Sciatic nerve (tissue), 2 donors: ENCODE measurements around the gene ZFPM1. TPM values are rescaled to one million over a fixed set of nuclear protein-coding genes. Genes with fewer than 3 reads are reported as not detected.
"Not testable (repeated sequence)": the region's sequence is repeated elsewhere in the genome, so short reads cannot be mapped to it uniquely, and the experiment has no call there.

Source experiments
- ATAC-seq: fragments of 200-7000 bp; cut with Tn5 transposase; one replicate; pipeline ENCODE4 v1.9.1; 2020; ENCODE audit warnings: mild to moderate bottlenecking, moderate library complexity
- DNase-seq: peaks from one replicate; pipeline ENCODE4 v3.0.0-alpha.2; 2020; ENCODE audit warnings: low spot score
- intact Hi-C: fragments of 100-400 bp; cut with DNase I; formaldehyde crosslinking; loops from one replicate; pipeline ENCODE4 v1.14.2; 2022
- total RNA-seq: library from RNA; stranded (reverse); fragmentation: NEBNext Ultra II Directional; extraction: Animal tissue kit (Norgen Biotek cat#: 25700); gene quantifications from one replicate; pipeline ENCODE4 v1.2.1, GENCODE V29; 2021
- donor health status: DM: no; HTN: no; CAD: no.
- donor health status: DM: no; HTN: no; CAD: no.

The ZFPM1 gene
- total RNA-seq, 1 donor from 2014 or later: 3.9 TPM

DNA sequence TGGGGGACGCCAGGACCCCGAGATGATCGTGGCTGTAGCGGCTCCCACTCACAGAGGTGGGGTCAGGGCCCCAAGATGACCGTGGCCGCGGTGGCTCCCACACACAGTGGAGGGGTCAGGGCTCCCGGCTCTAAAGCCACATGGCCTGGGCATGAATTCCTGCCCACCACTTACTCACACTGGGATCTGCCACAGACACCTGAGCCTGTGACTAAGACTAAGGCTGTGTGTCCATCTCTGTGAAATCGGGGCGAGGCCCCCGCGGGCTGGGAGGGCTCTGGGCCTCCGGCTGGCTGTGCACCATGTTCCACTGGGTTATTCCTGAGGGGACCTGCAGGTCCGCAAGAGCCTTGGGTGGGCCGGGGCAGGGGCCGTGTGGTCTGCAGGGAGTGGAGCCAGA is 18.5 kb downstream of the ZFPM1 start:
- no peak for DNase-seq
- no peak for ATAC-seq
- intact Hi-C loops: no loop called here

DNA sequence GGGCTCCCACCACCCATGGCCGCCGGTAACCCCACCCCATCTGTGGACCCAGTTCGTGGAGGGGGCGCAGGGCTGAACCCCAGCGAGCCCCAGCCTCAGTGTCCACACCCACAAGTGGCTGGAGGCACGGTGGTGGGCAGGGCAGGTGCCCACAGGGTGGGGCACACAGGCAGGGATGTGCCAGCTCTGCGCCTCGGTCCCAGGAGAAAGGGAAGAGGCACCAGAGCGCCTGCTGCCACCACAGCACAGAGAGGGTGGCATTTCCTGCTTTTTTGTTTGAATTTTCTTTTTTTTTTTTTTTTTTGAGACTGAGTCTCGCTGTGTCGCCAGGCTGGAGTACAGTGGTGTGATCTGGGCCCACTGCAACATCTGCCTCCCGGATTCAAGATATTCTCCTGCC is 19.0 kb downstream of the ZFPM1 start:
- no peak for DNase-seq
- intact Hi-C loops: no loop called here
- no peak for ATAC-seq

DNA sequence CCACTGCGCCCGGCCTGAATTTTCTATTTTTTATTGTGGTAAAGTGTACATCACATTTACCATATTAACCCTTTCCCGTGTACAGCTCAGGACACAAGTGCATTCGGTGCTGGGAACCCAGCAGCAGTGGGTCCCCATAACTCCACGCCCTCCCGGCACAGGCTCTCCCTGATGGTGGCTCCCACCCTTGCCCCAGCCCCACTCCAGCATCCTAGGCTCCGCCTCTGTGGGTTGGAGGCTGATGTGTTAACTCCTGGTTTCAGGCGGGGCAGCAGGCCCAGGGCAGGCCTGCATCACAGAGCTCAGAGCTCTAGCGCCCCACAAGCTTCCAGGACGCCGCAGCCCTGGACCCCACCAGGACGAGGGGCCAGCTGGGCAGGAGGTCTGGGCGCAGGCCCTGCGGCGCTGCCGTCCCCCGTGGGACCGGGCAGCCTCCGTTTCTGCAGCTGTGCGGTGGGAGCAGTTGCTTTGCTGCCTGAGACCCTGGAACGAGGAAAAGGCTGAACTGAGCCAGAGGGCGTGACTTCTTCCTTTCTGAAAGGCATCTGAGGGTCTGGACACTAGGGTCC is 19.6 kb downstream of the ZFPM1 start:
- ATAC-seq: peak; percentile 39
- no peak for DNase-seq
- intact Hi-C loops: no loop called here

DNA sequence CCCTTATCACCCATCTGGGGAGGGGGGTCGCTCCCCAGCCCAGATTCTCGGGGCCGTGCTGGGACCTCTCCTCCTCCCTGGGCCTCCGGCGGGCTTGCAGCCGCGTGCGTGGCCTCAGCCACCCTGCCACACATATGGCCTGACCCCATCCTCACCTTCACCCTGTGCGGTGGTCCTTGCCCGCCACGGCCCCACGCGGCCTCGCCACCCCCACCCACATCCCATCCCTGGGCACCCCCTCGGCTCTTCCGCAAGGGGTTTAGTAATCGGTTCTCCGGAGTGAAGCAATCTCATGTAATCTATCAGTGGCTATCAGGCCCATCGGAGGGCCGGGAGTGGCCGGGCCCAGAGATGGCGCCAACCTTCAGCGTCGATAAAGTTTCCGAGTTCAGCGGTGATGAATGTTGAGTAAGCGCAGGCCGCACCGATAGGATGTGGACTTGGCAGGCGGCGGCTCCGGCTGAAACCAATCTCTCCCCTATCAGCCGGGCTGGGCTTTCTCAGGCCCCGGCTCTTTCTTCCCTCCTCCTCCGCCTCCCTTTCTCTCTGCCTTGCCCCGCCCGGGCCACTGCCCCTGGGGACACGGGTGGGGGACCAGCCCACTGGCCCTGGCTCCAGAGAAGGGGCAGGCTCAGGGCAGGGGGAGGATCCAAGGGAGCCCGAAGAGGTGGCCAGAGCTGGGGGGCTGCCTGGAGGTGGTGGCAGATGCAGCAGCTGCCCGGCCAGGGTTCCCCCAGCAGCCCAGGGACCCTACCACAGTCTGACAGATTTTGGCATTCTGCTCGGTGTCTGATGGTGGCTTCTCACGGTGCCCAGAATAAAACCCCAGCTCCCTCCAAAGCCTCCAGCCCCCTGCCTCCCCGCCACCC is 20.8 kb downstream of the ZFPM1 start:
- intact Hi-C loops: no loop called here
- ATAC-seq (peak; percentile 64), DNase-seq (no peak)

DNA sequence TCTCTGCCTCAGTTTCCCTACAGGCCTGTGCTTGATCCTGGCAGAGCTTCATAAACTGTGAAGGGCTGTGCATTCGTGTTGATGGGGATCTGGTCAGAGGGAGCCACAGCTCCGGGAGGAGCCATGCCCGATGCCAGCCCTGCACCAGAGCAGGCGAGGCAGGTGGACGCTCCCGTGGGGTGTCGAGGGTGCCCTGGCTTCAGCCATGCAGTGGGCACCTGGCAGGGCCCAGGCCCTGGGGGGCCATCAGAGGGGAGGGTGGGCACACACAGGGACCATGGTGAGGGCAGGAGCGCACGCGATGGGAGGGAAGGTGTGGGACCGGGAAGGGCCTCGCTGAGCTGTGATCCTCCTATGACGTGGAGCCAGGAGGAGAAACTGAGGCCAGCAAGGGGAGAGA is 22.0 kb downstream of the ZFPM1 start:
- ATAC-seq: no peak
- DNase-seq: no peak
- intact Hi-C loops: no loop called here

DNA sequence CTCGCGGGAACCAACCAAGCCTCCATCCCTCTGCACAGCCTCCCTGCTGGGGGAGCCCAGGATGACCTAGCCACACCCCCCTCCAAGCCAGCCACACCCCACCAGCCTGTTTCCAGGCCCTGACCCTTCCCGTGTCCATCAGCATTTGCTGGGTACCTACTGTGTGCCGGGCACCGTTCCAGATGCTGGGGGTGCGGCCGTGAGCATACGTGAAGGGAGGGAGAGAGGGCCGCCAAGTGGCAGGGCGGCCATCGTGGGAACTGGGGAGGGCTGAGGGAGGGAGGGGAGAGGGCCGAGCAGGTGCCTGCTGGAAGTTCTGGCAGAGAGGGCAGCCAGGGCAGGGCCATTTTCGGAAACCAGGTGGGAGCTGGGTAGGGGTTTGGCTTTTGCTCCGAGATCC is 23.1 kb downstream of the ZFPM1 start:
- no peak for DNase-seq
- intact Hi-C loops: no loop called here
- ATAC-seq: no peak

DNA sequence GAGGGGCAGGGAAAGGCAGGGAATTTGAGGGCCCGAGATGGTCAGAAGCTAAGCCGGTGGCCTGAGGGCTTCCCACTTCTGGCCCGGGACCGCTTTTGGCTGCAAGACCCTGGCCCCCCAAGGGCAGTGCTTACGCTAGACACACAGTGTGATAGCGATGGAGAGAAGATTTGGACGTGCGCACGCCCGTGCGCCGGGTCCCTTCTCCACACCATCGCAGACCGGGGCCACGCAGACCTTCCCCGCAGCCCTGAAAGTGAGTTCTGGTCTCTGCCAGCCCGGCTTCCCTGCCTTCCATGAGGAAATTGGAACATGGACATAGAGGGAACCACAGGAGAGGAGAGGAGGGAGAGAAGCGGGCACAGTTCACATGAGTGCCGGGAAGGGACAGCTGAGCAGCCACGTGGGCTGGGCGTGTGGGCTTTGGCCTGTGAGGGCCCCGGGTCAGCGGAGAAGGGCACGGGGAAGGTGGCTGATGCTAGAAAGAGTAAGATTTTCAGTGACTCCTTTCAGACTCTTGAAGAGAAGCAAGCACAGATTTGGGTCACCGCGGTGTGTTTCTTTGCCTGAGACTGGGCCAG is 23.8 kb downstream of the ZFPM1 start:
- intact Hi-C loops: no loop called here
- no peak for DNase-seq
- no peak for ATAC-seq

DNA sequence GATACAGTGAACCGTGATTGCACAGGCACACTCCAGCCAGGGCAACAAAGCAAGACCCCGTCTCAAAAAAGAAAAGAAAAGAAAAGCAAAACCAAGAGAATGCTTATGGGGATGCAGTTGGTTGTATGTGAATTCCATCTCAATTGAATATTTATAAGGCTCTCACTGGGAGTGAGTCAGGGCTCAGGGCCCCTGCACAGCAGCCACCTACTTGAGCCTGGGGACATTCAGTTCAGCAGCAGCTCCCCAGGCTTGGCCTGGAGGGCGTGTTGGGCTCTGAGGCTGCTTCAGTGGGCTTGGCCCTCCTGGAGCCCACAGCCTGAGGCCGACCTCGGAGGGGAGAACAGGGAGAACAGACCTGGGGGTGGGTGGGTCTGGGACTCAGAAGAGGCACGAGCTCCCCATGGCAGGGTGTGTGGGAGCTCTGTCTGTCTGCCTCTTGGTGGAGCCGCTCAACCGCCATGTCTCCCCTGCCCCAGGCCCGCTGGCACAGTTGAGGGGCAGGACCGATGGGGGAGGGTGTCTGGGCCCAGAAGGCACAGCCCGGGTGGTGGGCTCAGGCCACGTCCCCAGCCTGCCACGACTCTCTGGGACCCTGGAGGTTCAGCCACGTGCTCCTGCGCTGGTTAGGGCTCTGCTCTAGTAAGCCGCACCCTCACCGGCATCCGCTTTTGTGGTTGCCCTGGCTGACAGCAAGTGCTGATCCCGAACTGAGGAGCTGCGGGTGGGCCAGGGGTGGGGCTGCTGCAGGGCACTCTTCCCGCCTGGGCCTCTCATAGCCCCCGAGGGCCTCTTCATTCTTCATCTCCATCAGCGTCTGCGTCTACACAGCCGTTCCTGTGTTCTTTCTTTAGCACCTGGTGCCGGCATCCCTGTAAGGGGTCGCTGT is 24.8 kb downstream of the ZFPM1 start:
- no peak for DNase-seq
- intact Hi-C loops: no loop called here
- ATAC-seq: no peak

DNA sequence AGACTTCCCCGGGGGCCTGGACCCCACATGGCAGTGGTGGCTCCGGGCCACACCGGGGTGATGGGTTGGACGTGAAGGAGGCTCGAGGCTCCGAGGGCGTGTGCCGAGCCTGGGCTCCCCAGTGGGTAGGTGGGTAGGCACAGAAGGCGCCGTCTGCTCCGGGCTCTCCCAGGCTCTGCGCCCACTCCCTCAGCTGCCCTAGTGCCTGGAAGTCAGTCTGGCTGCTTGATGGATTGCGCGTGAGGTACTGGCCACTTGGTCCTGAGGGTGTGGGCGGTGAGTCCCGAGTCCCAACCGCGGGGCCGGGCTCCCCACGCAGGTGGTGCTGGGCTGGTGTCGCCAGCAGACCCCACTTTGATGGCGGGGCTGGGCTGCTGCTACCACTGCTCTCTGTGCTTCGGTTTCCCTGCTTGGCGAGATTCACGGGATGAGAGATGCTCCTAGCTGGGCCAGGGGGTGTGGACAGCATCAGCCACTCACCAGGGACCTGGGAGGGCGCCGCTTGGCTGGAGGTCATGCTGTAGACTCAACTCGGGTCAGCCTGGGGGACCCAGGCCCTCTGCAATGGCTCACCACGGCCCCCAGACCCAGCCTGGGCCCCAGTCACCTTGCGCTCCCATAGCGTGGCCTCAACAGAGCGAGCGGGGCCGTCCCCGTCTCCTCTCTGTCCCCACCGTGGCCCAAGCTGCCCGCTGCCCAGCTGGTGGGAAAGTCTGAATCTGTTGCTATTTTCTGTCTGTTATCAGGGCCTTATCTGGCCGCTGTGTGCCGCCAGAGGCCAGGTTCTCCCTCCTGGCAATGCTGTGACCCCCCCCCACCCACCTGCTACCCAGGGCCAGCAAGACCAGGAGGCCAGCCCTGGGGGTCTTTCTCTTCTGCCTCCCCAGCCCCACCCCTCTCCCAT is 26.1 kb downstream of the ZFPM1 start:
- intact Hi-C loops: no loop called here
- no peak for DNase-seq
- ATAC-seq: no peak

DNA sequence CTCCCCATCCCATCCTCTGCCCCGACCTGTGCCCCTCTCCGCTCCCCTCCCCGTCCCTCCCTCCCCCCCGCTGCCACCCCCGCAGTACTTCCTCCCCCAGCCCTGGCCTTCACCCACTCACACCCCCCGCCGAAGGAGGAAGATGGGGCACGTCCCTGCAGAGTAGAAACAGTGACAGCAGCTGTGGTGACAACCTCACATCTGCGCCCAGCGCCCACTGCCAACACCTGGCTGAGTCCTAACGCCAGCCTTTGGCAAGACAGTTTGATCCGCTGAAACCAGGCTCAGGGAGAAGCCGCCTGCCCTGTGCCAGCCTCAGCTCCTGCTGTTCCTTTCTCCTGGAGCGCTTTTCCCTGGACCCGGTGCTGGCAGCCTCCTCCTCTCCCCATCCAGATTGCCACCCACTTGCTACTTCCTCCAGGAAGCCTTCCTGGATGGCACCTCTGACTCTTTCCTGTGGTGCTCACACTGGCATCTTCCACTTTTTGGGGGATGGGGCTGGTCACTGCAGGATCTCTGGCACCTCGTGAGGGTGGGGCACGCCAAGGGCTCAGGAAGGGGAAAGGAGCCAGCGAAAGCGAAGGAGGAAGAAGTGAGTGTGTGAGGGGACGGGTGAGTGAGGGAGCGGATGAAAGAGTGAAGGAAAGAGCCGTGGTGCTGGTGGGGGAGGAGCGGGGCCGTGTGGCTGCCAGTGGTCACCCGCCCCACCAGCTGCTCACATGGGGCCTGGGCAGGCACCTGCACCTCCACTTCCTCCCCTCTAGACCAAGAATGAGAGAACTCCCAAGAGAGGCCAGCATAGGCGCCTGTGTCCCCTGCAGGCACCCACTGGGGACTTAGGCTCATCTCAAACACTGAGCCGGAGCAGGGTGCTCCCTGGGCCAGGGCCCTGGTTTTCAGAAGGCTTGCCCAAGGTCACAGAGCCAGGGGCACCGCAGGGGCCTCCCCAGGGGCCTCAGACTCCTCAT is 27.0 kb downstream of the ZFPM1 start:
- no peak for DNase-seq
- intact Hi-C loops: no loop called here
- ATAC-seq: no peak

DNA sequence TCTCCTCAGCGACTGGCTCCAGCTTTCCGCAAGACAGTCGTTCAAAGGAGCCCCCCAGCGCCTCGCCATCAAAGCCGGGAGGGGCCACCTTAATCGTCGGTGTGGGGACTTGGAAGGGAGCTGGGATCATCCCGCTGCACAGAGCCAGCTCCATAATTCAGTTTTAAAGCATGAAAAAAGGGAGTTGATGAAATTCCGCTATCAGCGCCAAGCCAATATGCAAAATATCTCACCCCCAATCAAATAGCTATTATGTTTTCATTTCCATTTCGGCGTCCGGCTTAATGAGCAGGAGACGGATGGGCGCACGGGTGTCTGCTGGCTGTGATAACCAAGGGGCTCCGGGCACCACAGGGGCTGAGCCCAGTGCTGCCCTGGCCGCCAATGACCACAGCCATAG is 27.7 kb downstream of the ZFPM1 start:
- ATAC-seq: no peak
- DNase-seq: no peak
- intact Hi-C loops: no loop called here

DNA sequence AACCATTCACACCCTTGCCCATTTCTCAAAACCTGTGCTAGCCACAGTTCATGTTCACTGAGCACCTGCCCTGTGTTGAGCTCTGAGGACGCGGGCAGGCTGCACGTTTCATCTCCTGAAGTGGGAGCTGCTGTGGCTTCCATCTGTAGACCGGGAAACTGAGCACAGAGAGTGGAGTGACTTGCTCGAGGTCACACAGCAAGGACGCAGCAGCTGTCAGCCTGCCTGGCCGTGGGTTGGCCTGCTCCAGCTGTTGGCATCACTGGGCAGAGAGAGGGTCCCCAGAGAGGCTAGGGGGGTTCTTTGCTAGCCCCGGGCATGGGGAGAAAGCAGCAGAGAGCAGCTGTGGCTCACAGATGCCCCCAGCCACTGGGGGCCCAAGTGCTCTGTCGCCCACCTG is 28.8 kb downstream of the ZFPM1 start:
- intact Hi-C loops: no loop called here
- no peak for DNase-seq
- no peak for ATAC-seq

DNA sequence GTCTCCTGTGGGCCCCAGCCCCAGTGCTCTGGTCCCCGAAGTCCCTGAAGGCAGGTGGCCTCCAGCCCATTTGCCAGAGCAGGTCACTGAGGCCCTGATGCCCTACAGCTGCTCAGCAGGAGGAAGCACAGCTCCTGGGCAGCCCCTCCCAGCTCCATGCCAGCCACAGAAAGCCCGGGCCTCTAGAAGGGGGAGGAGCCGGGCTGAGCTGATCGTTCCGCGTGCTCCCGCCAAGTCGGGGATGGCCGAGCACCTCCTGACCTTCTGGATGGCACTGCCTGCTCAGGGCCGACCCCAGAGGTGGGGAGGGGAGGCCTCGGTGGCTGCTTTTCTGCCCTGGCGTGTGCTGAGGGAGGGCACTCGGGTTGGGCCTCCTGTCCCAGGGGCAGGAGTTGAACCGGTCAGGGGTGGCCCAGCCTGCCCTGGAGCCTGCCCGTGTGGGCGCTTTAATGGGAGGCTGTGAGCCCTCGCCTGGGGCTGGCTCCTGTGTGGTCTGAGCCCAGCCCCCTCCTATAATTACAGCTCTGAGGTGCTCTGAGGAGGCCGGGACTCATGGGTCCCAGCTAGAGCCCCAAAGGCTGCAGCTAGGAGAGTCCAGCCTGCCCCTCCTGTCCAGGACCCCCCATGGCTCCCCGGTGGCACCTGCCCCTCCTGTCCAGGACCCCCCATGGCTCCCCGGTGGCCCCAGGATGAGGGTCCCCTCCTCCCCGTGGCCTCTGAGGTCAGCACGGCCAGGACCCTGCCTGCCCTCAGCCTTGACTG is 29.7 kb downstream of the ZFPM1 start:
- DNase-seq: no peak
- no peak for ATAC-seq
- intact Hi-C loops: no loop called here

DNA sequence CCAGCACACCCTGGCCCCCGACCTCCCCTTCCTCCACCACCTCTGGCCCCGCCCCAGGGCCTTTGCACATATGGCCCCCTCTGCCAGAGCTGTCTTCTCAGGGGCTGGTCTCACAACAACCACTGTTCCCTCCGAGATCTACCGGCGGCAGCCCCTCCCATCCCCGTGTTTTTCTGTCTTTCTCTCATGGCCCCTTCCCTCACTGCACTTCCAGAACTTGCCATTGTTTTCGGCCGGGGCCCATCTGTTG is 30.2 kb downstream of the ZFPM1 start:
- DNase-seq (no peak), ATAC-seq (no peak)
- intact Hi-C loops: no loop called here

DNA sequence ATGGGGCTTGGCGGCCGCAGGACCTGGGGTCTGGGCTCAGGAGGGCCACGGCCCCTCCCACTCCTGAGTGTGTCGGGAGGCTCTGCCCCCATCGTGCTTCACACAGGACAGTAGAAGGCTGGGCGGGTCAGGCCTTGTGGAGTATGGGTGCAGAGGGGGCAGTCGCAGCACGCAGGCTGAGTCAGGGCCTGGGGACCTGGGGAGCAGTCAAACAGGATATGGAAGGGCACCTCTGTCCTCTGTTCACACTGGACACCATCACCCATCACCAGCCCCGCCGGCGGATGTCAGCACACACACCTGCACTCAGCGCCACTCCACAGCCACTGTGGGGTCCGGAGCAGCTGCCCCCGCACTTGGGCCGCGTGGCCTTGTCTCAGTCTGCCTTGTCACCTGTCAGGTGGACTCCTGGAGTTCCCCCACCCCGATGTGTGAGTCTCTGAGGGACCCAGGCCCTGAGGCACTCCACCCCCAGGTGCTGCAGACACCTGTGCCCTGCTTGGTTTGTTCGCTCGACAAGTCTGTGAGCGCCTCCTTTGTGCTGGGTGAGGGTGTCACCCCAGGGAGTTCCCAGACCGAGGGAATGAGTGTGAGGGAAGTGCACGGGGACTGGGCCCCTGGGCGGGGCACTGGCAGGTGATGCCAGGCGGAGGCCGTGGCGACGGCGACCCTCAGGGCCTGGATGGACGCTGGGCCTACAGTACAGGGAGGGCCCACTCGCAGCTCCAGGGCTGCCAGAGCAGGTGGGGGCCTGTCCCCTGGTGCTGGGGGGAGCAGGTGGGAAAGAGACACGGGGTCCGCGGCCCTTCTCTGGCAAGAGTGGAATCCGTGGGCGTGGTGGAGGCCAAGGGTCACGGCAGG is 31.7 kb downstream of the ZFPM1 start:
- no peak for ATAC-seq
- intact Hi-C loops: no loop called here
- DNase-seq: no peak

DNA sequence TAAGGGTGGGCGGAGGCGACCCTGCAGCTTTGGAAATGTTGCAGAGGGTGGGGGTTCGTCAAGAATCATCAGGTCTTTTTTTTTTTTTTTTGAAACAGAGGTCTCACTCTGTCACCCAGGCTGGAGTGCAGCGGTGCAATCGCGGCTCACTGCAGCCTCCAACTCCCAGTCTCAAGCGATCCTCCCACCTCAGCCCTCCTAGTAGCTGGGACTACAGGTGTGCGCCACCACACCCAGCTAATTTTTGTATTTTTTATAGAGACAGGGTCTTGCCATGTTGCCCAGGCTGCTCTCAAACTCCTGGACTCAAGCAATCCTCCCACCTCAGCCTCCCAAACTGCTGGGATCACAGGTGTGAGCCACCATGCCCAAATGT is 32.3 kb downstream of the ZFPM1 start:
- intact Hi-C loops, ATAC-seq, DNase-seq: not testable (repeated sequence)
